Measurements from ENCODE around the gene PLPPR2.
"Not testable (repeated sequence)": the region's sequence is repeated elsewhere in the genome, so short reads cannot be mapped to it uniquely, and the experiment has no call there.

The PLPPR2 gene

DNA sequence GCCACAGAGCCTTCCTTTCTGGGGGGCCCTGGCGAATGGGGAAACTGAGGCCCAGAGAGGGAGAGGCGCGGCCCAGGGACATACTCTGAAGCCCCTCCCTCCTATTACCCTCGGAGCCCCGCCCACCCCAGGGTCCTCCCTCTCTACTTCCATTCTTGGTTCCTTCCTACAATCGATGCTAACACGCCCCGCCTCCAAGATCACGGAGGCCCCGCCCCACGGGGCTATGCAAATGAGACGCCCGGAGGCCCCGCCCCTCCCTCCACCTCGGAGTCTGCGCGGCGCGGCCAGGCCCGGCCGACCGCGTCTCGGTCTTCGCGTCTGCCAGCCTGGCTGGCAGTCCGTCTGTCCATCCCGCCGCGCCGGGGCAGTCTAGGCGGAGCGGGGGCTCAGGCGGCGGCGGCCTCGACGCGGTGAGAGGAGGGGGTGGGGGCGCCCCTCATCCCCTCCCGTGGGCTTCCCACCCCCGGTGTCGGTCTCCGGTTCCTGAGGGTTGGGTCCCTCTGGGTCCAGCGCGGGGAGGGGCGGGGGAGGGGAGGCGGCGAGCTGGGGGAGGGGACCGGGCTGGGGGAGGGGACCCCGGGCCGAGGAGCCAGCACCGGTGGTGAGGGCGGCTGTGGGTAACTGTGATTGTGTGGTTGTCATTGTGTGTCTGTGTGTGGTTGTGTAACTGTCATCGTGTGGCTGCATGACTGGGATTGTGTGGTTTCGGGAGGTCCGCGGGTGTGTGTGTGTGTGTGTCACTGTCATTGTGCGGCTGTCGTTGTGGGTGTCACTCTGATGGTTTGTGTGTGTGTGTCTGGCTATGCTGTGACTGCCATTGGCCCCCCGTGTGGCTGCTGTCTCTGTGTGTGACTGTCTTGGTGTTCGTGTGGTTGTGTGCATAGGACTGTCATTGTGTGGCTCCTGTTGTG lies at the start of gene PLPPR2:
Gene PLPPR2, plus strand, starts transcription at position 273 of the 914 bp plus-strand sequence. CDS start 2,242 bp downstream, outside the sequence.
- no peak within 1 kb of the TSS for H3K4me3 ChIP-seq (ENCODE audit: low read depth, low read length)
- peak; percentile 89 for DNase-seq (ENCODE audit: low read depth)
- TF ChIP-seq MYC (IDR thresholded peaks at IDR 0.05; ENCODE audit: low read depth, low read length) (no peak), POLR2A (IDR thresholded peaks at IDR 0.05; ENCODE audit: extremely low read depth, insufficient read length) (no peak), MAX (IDR thresholded peaks at IDR 0.05; ENCODE audit: low read depth, low read length) (no peak)
- TF ChIP-seq, protein P1, sequence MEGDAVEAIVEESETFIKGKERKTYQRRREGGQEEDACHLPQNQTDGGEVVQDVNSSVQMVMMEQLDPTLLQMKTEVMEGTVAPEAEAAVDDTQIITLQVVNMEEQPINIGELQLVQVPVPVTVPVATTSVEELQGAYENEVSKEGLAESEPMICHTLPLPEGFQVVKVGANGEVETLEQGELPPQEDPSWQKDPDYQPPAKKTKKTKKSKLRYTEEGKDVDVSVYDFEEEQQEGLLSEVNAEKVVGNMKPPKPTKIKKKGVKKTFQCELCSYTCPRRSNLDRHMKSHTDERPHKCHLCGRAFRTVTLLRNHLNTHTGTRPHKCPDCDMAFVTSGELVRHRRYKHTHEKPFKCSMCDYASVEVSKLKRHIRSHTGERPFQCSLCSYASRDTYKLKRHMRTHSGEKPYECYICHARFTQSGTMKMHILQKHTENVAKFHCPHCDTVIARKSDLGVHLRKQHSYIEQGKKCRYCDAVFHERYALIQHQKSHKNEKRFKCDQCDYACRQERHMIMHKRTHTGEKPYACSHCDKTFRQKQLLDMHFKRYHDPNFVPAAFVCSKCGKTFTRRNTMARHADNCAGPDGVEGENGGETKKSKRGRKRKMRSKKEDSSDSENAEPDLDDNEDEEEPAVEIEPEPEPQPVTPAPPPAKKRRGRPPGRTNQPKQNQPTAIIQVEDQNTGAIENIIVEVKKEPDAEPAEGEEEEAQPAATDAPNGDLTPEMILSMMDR (IDR thresholded peaks at IDR 0.05; ENCODE audit: low read depth, low read length) = no peak

GRCh38 chr19:11306337-11306736 lies 48.9 kb upstream of the PLPPR2 start:
- no peak overlapping the region for H3K4me3 ChIP-seq (ENCODE audit: low read depth, low read length)
- DNase-seq (ENCODE audit: low read depth) = no peak
- TF ChIP-seq, protein P1 (IDR thresholded peaks at IDR 0.05; ENCODE audit: low read depth, low read length) = no peak
- TF ChIP-seq POLR2A (IDR thresholded peaks at IDR 0.05; ENCODE audit: extremely low read depth, insufficient read length) = no peak
- TF ChIP-seq MAX (IDR thresholded peaks at IDR 0.05; ENCODE audit: low read depth, low read length) = no peak
- no peak for TF ChIP-seq MYC (IDR thresholded peaks at IDR 0.05; ENCODE audit: low read depth, low read length)

GRCh38 chr19:11320278-11320995 lies 34.8 kb upstream of the PLPPR2 start:
- peak; percentile 63 for DNase-seq (ENCODE audit: low read depth)

DNA sequence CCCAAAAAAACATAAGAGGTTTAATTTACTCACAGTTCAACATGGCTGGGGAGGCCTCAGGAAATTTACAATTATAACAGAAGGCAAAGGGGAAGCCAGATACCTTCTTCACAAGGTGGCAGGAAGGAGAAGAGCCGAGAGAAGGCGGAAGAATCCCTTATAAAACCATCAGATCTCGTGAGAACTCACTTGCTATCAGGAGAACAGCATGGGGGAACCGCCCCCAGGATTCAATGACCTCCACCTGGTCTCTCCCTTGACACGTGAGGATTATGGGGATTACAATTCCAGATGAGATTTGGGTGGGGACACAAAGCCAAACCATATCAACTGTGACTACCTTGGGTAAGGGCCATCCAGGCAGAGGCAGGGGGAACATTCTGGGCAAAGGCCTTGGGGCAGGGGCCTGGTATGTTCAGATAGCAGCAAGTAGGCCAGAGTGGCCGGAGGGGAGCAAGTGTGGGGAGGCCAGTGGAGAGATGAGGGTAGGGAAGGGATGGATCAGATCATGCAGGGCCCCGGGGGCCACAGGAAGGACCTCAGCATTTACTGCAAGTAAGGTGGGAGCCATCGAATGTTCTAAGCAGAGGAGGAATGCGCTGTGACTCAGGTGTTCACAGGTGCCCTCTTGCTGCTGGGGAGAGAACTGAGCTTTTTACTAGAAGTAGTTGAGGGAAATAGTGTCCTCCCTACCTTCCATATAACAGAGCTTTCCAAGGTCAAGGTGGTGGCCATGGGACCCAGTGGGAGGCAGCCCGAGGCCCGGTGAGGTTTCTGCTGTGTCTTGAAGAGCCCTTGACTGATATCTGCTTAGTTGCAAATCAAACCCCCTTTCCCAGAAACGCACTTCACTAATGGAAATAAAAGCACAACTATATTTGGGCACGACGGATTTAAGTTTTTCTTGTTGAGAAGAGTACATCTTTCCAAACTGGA lies 33.8 kb upstream of the PLPPR2 start:
- TF ChIP-seq MAX (IDR thresholded peaks at IDR 0.05; ENCODE audit: low read depth, low read length) = no peak
- TF ChIP-seq, protein P1 (IDR thresholded peaks at IDR 0.05; ENCODE audit: low read depth, low read length) = peak; percentile 5
- H3K4me3 ChIP-seq (ENCODE audit: low read depth, low read length) = no peak overlapping the region
- DNase-seq (ENCODE audit: low read depth) = no peak

More at GRCh38 chr19:11320278-11320995, 34.8 kb upstream of the PLPPR2 start:
- H3K4me3 ChIP-seq (ENCODE audit: low read depth, low read length) = not testable (repeated sequence)

GRCh38 chr19:11322269-11323024 lies 32.8 kb upstream of the PLPPR2 start:
- peak; percentile 74 for DNase-seq (ENCODE audit: low read depth)
- no peak overlapping the region for H3K4me3 ChIP-seq (ENCODE audit: low read depth, low read length)
- TF ChIP-seq, protein P1 (IDR thresholded peaks at IDR 0.05; ENCODE audit: low read depth, low read length) = no peak
- TF ChIP-seq MAX (IDR thresholded peaks at IDR 0.05; ENCODE audit: low read depth, low read length) (no peak), MYC (IDR thresholded peaks at IDR 0.05; ENCODE audit: low read depth, low read length) (no peak)
